GM12878 (cell line): ENCODE measurements around the gene ABCC9. TPM values are rescaled to one million over a fixed set of nuclear protein-coding genes. Genes with fewer than 3 reads are reported as not detected.

Experiments used
- ATAC-seq: fragments of 200-7000 bp; cut with Tn5 transposase; 3 replicates; pipeline ENCODE4 v1.9.1; 2020; ENCODE audit warnings: mild to moderate bottlenecking, moderate library complexity
- BruUV-seq: library from RNA; stranded (reverse); fragments of 400-500 nt; replicated peaks from 2 replicates; lab custom pipeline; 2021; lab: Mats Ljungman, UMichigan
- CTCF ChIA-PET: fragments of 300-600 bp; sonication (Branson Sonifier 250); formaldehyde crosslinking; extraction: SDS; loops from one replicate; lab custom pipeline; 2021; ENCODE audit warnings: inconsistent platforms; lab: Yijun Ruan, JAX
- POLR2A ChIA-PET: fragments of 350-600 bp; formaldehyde crosslinking; extraction: SDS; loops from one replicate; lab custom pipeline; 2021; ENCODE audit warnings: inconsistent platforms; lab: Charles Lee
- RAD21 ChIA-PET: fragments of 300-600 bp; sonication (Branson Sonifier 250); formaldehyde crosslinking; loops from one replicate; lab custom pipeline; 2023; ENCODE audit warnings: antibody characterized with exemption; ENCODE audit not compliant: unreplicated experiment; lab: Charles Lee
- SMC1A ChIA-PET: fragments of 300-600 bp; sonication (Branson Sonifier 250); formaldehyde crosslinking; loops from one replicate; lab custom pipeline; 2023; ENCODE audit not compliant: unreplicated experiment, uncharacterized antibody; lab: Charles Lee
- DNase-seq: peaks from one replicate; pipeline ENCODE4 v3.0.0-alpha.2; 2011; ENCODE audit warnings: low read depth, low spot score
- FAIRE-seq: peaks from 3 replicates; lab custom pipeline; 2011; peaks lifted over from hg19 to GRCh38; lab: Jason Lieb, UNC
- H2AFZ ChIP-seq: 2 replicates; pipeline ENCODE4 v1.6.0; 2011; ENCODE audit warnings: low read depth, low read length, control low read depth; ENCODE audit not compliant: control insufficient read depth
- H3K27ac ChIP-seq: 2 replicates; pipeline ENCODE4 v1.5.1; 2011; ENCODE audit warnings: control low read depth; ENCODE audit not compliant: control insufficient read depth, insufficient read depth
- H3K27me3 ChIP-seq, 2 experiments: replicated peaks in 1 of 2; 2 replicates each; pipeline versions ENCODE4 v1.6.0 to v1.6.1; 2011; ENCODE audit warnings: low read length in 1 of 2; ENCODE audit not compliant: control insufficient read depth in 2 of 2, insufficient read depth in 2 of 2
- H3K36me3 ChIP-seq, 2 experiments: 2 replicates each; pipeline ENCODE4 v1.5.1; 2011; ENCODE audit warnings: low read length in 1 of 2; ENCODE audit not compliant: control insufficient read depth in 2 of 2, insufficient read depth in 2 of 2
- H3K4me1 ChIP-seq: 2 replicates; pipeline ENCODE4 v1.6.1; 2011; ENCODE audit warnings: mild to moderate bottlenecking, low read length, moderate library complexity, mixed read lengths; ENCODE audit not compliant: control insufficient read depth, insufficient read depth
- H3K4me2 ChIP-seq: 2 replicates; pipeline ENCODE4 v1.6.0; 2011; ENCODE audit warnings: control low read depth; ENCODE audit not compliant: control insufficient read depth, insufficient read depth
- H3K4me3 ChIP-seq: fragments of 200-600 bp; sonication (generic); 2 replicates; pipeline ENCODE4 v1.5.1; 2016
- H3K79me2 ChIP-seq: 2 replicates; pipeline ENCODE4 v1.6.0; 2011; ENCODE audit warnings: low read length; ENCODE audit not compliant: control insufficient read depth, insufficient read depth
- H3K9ac ChIP-seq: 2 replicates; pipeline ENCODE4 v1.8.0; 2011; ENCODE audit warnings: low read length, control low read depth, mixed read lengths; ENCODE audit not compliant: control insufficient read depth, insufficient read depth
- H3K9me3 ChIP-seq: replicated peaks from 3 replicates; pipeline ENCODE4 v1.5.1; 2011; ENCODE audit warnings: mild to moderate bottlenecking, low read length; ENCODE audit not compliant: control insufficient read depth, insufficient read depth
- H4K20me1 ChIP-seq: 2 replicates; pipeline ENCODE4 v1.6.0; 2011; ENCODE audit not compliant: control insufficient read depth, insufficient read depth
- ASH2L ChIP-seq: fragments of 300-600, 200-600 bp; sonication (generic); IDR thresholded peaks from 2 replicates; pipeline ENCODE4 v1.6.1; 2017; ENCODE audit warnings: low read depth, mild to moderate bottlenecking, borderline replicate concordance
- BMI1 ChIP-seq: fragments of 450-650 bp; IDR thresholded peaks from 2 replicates; pipeline ENCODE4 v1.6.1; 2016; ENCODE audit warnings: mild to moderate bottlenecking, moderate library complexity, borderline replicate concordance
- KAT2A ChIP-seq: conservative IDR thresholded peaks from 2 replicates; pipeline ENCODE4 v1.6.1; 2011; ENCODE audit warnings: low read depth, low read length; ENCODE audit not compliant: control insufficient read depth
- MEF2B ChIP-seq: fragments of 450-650 bp; IDR thresholded peaks from 2 replicates; pipeline ENCODE4 v1.6.1; 2018; ENCODE audit warnings: mild to moderate bottlenecking, moderate library complexity; ENCODE audit not compliant: partially characterized antibody, poor library complexity, severe bottlenecking
- PAX8 ChIP-seq: fragments of 450-650 bp; IDR thresholded peaks from 2 replicates; pipeline ENCODE4 v1.6.1; 2017; ENCODE audit warnings: mild to moderate bottlenecking, moderate library complexity
- SREBF2 ChIP-seq: IDR thresholded peaks from 2 replicates; pipeline ENCODE4 v1.6.1; 2012; ENCODE audit warnings: mild to moderate bottlenecking, low read length
- STAT3 ChIP-seq: IDR thresholded peaks from 2 replicates; pipeline ENCODE4 v1.6.1; 2011; ENCODE audit warnings: low read depth, low read length, improper control_type of control experiment
- ZZZ3 ChIP-seq: IDR thresholded peaks from 2 replicates; pipeline ENCODE4 v1.6.1; 2011; ENCODE audit warnings: low read depth; ENCODE audit not compliant: control insufficient read depth, insufficient read length
- WGBS: methylation state at CpG from one replicate; pipeline ENCODE4 v1.1.6; 2016; ENCODE audit warnings: low lambda C conversion rate; ENCODE audit not compliant: insufficient replicate concordance, insufficient coverage; ENCODE audit errors: missing lambda C conversion rate; 5-methylcytosine and 5-hydroxymethylcytosine counted together
- in situ Hi-C: fragments of 300-500 bp; cut with MboI; formaldehyde crosslinking; loops from 9 replicates; pipeline ENCODE4 v1.14.3; 2018; ENCODE audit warnings: mixed read lengths
- intact Hi-C: fragments of 100-400 bp; cut with micrococcal nuclease; formaldehyde crosslinking; loops from one replicate; pipeline ENCODE4 v1.14.2; 2022; ENCODE audit not compliant: unreplicated experiment
- polyA plus RNA-seq, 11 experiments: library from polyadenylated mRNA; depleted of rRNA in 4 of 11; unstranded in 6 of 11; stranded (reverse) in 5 of 11; fragments of >200 nt; fragmentation: Nextera tagmentation in 4 of 11; fragmentation: Illumina TruSeq in 1 of 11; extraction: Ambion mirVana in 4 of 11; extraction: Trizol in 1 of 11; gene quantifications; 1 replicate in 1 of 11; 2 replicates in 10 of 11; pipeline versions ENCODE4 v1.2.1 to v1.2.3, GENCODE V29; 2011 to 2016; ENCODE audit warnings: inconsistent platforms in 2 of 11, missing spikeins in 2 of 11, low read depth in 1 of 11
- total RNA-seq, 4 experiments: library from RNA; depleted of rRNA in 3 of 4; stranded (reverse); fragments of >200 nt in 3 of 4; fragmentation: Illumina TruSeq in 1 of 4; extraction: Trizol in 1 of 4; gene quantifications; 2 replicates each; pipeline versions ENCODE4 v1.2.1 to v1.2.3, GENCODE V29; 2013 to 2021
- TF ChIP-seq, protein P1 (sequence below): IDR thresholded peaks from 2 replicates; pipeline ENCODE4 v1.6.1; 2011; ENCODE audit warnings: borderline replicate concordance, low read depth, mild to moderate bottlenecking, moderate library complexity, mixed read lengths, low read length; ENCODE audit not compliant: insufficient read depth; ENCODE audit errors: extremely low read length
- TF ChIP-seq, protein P2 (sequence below): fragments of 450-650 bp; IDR thresholded peaks from 2 replicates; pipeline ENCODE4 v1.6.1; 2017; ENCODE audit warnings: mild to moderate bottlenecking, moderate library complexity

The ABCC9 gene
- total and polyA plus RNA-seq, 10 of the 15 experiments (the other 5 are each of a cell fraction or from before 2014, with no cell fraction given): under 0.01 to 0.10 (median 0.04) TPM; not detected in 2

DNA sequence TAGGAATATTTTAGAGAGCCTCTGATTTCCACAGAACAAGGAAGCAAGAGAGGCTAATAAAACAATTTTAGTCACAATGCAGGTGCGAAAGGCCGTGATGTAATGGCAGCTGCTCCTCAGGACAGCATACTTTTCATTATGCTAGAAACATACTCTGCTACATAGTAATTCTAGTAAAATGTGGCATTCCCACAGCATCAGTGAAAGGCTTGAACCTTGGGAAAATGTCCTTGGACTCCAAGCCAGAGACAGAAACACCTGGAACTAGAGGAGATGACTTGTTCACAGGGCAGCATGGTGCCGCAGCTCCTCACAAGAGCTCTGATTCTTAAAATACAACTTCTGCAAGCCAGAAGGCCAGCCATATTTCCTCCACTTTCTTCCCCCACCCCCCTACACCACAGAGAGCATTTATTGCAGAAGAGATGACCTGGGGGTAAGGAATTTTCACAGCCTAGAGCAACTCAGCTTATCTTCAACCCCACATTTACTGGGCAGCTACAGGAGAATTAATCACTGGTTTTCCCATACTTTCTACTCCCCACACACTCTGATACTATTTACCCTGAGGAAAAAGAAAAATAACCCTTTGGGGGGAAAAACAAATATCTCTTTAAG is 15.8 kb downstream of the ABCC9 start:
- ChIA-PET SMC1A (interaction anchor here (1.2 kb wide), 1 partner anchor 14 kb away, joined by 3 read pairs; no protein-coding TSS in a partner anchor), POLR2A (no interaction called here)
- Histone ChIP-seq H3K27ac (no peak overlapping the region), H3K27me3 (no peaks in the 10 kb centered on the region), H3K4me3 (no peak overlapping the region), H3K4me1 (no peaks in the 10 kb centered on the region), H3K9ac (no peak overlapping the region)
- 64% methylated on average over 3 of the region's 3 CpGs for whole genome bisulfite sequencing
- ATAC-seq (no peak), DNase-seq (no peak)
- TF ChIP-seq BMI1 (no peak), ZZZ3 (no peak), SREBF2 (no peak), ASH2L (no peak), STAT3 (no peak), PAX8 (no peak), KAT2A (no peak), MEF2B (no peak)
- TF ChIP-seq, protein P1, sequence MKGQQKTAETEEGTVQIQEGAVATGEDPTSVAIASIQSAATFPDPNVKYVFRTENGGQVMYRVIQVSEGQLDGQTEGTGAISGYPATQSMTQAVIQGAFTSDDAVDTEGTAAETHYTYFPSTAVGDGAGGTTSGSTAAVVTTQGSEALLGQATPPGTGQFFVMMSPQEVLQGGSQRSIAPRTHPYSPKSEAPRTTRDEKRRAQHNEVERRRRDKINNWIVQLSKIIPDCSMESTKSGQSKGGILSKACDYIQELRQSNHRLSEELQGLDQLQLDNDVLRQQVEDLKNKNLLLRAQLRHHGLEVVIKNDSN: no peak
- TF ChIP-seq, protein P2, sequence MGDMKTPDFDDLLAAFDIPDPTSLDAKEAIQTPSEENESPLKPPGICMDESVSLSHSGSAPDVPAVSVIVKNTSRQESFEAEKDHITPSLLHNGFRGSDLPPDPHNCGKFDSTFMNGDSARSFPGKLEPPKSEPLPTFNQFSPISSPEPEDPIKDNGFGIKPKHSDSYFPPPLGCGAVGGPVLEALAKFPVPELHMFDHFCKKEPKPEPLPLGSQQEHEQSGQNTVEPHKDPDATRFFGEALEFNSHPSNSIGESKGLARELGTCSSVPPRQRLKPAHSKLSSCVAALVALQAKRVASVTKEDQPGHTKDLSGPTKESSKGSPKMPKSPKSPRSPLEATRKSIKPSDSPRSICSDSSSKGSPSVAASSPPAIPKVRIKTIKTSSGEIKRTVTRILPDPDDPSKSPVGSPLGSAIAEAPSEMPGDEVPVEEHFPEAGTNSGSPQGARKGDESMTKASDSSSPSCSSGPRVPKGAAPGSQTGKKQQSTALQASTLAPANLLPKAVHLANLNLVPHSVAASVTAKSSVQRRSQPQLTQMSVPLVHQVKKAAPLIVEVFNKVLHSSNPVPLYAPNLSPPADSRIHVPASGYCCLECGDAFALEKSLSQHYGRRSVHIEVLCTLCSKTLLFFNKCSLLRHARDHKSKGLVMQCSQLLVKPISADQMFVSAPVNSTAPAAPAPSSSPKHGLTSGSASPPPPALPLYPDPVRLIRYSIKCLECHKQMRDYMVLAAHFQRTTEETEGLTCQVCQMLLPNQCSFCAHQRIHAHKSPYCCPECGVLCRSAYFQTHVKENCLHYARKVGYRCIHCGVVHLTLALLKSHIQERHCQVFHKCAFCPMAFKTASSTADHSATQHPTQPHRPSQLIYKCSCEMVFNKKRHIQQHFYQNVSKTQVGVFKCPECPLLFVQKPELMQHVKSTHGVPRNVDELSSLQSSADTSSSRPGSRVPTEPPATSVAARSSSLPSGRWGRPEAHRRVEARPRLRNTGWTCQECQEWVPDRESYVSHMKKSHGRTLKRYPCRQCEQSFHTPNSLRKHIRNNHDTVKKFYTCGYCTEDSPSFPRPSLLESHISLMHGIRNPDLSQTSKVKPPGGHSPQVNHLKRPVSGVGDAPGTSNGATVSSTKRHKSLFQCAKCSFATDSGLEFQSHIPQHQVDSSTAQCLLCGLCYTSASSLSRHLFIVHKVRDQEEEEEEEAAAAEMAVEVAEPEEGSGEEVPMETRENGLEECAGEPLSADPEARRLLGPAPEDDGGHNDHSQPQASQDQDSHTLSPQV: no peak
- TF ChIP-seq, all 136 proteins: peak for 0
- no peak for FAIRE-seq
- in situ Hi-C loops: no loop called here
- Histone ChIP-seq H3K79me2 (no peaks in the 10 kb centered on the region), H3K4me2 (no peak overlapping the region), H2AFZ (no peak overlapping the region), H4K20me1 (no peaks in the 10 kb centered on the region), H3K9me3 (no peaks in the 10 kb centered on the region), H3K36me3 (no peaks in the 10 kb centered on the region)
- ChIA-PET RAD21 (no interaction called here), CTCF (no interaction called here)
- intact Hi-C loops: no loop called here
- no TSS peak for BruUV-seq
